WTC11 (cell line): ENCODE results near the gene ADGRG7. TPM values are rescaled to one million over a fixed set of nuclear protein-coding genes. Genes with fewer than 3 reads are reported as not detected.

Source experiments
- ATAC-seq: fragments of 200-7000 bp; cut with Tn5 transposase; 2 replicates; pipeline ENCODE4 v1.10.0; 2021; ENCODE audit warnings: mild to moderate bottlenecking, moderate library complexity
- CTCF ChIA-PET: fragments of 300-600 bp; sonication (Branson Sonifier 250); formaldehyde crosslinking; loops from one replicate; lab custom pipeline; 2021; ENCODE audit warnings: antibody characterized with exemption; lab: Charles Lee
- POLR2A ChIA-PET: fragments of 350-600 bp; sonication (Branson Sonifier 250); formaldehyde crosslinking; loops from one replicate; lab custom pipeline; 2021; ENCODE audit warnings: antibody characterized with exemption; lab: Charles Lee
- DNase-seq: peaks from one replicate; pipeline ENCODE4 v3.0.0; 2021; ENCODE audit warnings: low spot score
- H3K27ac Mint-ChIP-seq: 2 replicates; pipeline ENCODE4 v1.8.0; 2021; ENCODE audit warnings: mixed read lengths
- H3K27me3 Mint-ChIP-seq: 2 replicates; pipeline ENCODE4 v1.8.0; 2021; ENCODE audit warnings: low read depth, mild to moderate bottlenecking, moderate library complexity, mixed read lengths
- H3K36me3 Mint-ChIP-seq: 2 replicates; pipeline ENCODE4 v1.8.0; 2021; ENCODE audit warnings: mixed read lengths
- H3K4me1 Mint-ChIP-seq: 2 replicates; pipeline ENCODE4 v1.8.0; 2022; ENCODE audit warnings: mixed read lengths
- H3K4me3 Mint-ChIP-seq: 2 replicates; pipeline ENCODE4 v1.8.0; 2021; ENCODE audit warnings: mild to moderate bottlenecking, moderate library complexity, mixed read lengths
- H3K9me3 Mint-ChIP-seq: 2 replicates; pipeline ENCODE4 v1.8.0; 2021; ENCODE audit warnings: mixed read lengths
- CBFB ChIP-seq: sonication (generic); formaldehyde crosslinking; IDR thresholded peaks from 2 replicates; pipeline ENCODE4 v1.8.1; 2022; ENCODE audit warnings: mild to moderate bottlenecking, low read depth, missing genetic modification reagents
- CREB1 ChIP-seq: sonication (generic); formaldehyde crosslinking; IDR thresholded peaks from 2 replicates; pipeline ENCODE4 v1.8.0; 2023; ENCODE audit warnings: mild to moderate bottlenecking, missing genetic modification reagents
- E2F1 ChIP-seq: sonication (generic); formaldehyde crosslinking; IDR thresholded peaks from 2 replicates; pipeline ENCODE4 v1.8.0; 2022; ENCODE audit warnings: mild to moderate bottlenecking, missing genetic modification reagents
- ELF4 ChIP-seq: sonication (generic); formaldehyde crosslinking; IDR thresholded peaks from 2 replicates; pipeline ENCODE4 v1.8.1; 2022; ENCODE audit warnings: low read depth, mild to moderate bottlenecking, moderate library complexity, missing genetic modification reagents
- ESRRA ChIP-seq: sonication (generic); formaldehyde crosslinking; IDR thresholded peaks from 2 replicates; pipeline ENCODE4 v1.8.1; 2022; ENCODE audit warnings: mild to moderate bottlenecking, missing genetic modification reagents, borderline replicate concordance
- GRHL2 ChIP-seq: fragments of 250-450 bp; sonication (Bioruptor Pico); IDR thresholded peaks from 2 replicates; pipeline ENCODE4 v1.8.0; 2022; ENCODE audit warnings: mild to moderate bottlenecking, moderate library complexity; ENCODE audit not compliant: insufficient replicate concordance, severe bottlenecking
- GTF2I ChIP-seq: fragments of 250-450 bp; sonication (Bioruptor Pico); conservative IDR thresholded peaks from 2 replicates; pipeline ENCODE4 v1.4.0; 2021; ENCODE audit warnings: mild to moderate bottlenecking
- NFYB ChIP-seq: sonication (generic); formaldehyde crosslinking; conservative IDR thresholded peaks from 2 replicates; pipeline ENCODE4 v1.8.0; 2022; ENCODE audit warnings: low read depth, missing genetic modification reagents
- PRRX2 ChIP-seq: fragments of 250-450 bp; sonication (Bioruptor Pico); IDR thresholded peaks from 2 replicates; pipeline ENCODE4 v1.8.0; 2021; ENCODE audit warnings: mild to moderate bottlenecking
- TEAD1 ChIP-seq: sonication (generic); formaldehyde crosslinking; IDR thresholded peaks from 2 replicates; pipeline ENCODE4 v1.8.0; 2022; ENCODE audit warnings: mild to moderate bottlenecking, missing genetic modification reagents
- TEAD4 ChIP-seq: sonication (generic); formaldehyde crosslinking; IDR thresholded peaks from 2 replicates; pipeline ENCODE4 v1.8.0; 2022; ENCODE audit warnings: mild to moderate bottlenecking, missing genetic modification reagents
- ZNF121 ChIP-seq: sonication (generic); formaldehyde crosslinking; IDR thresholded peaks from 2 replicates; pipeline ENCODE4 v1.8.0; 2023; ENCODE audit warnings: missing genetic modification reagents
- ZNF219 ChIP-seq: sonication (generic); formaldehyde crosslinking; IDR thresholded peaks from 2 replicates; pipeline ENCODE4 v1.8.0; 2023; ENCODE audit warnings: missing genetic modification reagents, mild to moderate bottlenecking, borderline replicate concordance
- ZNF232 ChIP-seq: sonication (generic); formaldehyde crosslinking; IDR thresholded peaks from 2 replicates; pipeline ENCODE4 v1.8.0; 2022; ENCODE audit warnings: mild to moderate bottlenecking, missing genetic modification reagents
- ZNF317 ChIP-seq: sonication (generic); formaldehyde crosslinking; IDR thresholded peaks from 2 replicates; pipeline ENCODE4 v1.8.1; 2023; ENCODE audit warnings: low read depth, mild to moderate bottlenecking, moderate library complexity, missing genetic modification reagents, borderline replicate concordance
- total RNA-seq: library from RNA; stranded (reverse); gene quantifications from 3 replicates; pipeline ENCODE4 v1.2.3, GENCODE V29; 2021
- TF ChIP-seq, protein P1 (sequence below): sonication (generic); formaldehyde crosslinking; IDR thresholded peaks from 2 replicates; pipeline ENCODE4 v1.8.0; 2022; ENCODE audit warnings: mild to moderate bottlenecking, missing genetic modification reagents
- TF ChIP-seq, protein P2 (sequence below): fragments of 250-450 bp; sonication (Bioruptor Pico); IDR thresholded peaks from 2 replicates; pipeline ENCODE4 v1.9.0; 2021; ENCODE audit warnings: mild to moderate bottlenecking
- TF ChIP-seq, protein P3 (sequence below): sonication (generic); formaldehyde crosslinking; IDR thresholded peaks from 2 replicates; pipeline ENCODE4 v1.8.1; 2023; ENCODE audit warnings: mild to moderate bottlenecking, missing genetic modification reagents, moderate library complexity
- TF ChIP-seq, protein P4 (sequence below): fragments of 250-450 bp; sonication (Bioruptor Pico); IDR thresholded peaks from 2 replicates; pipeline ENCODE4 v1.9.0; 2021; ENCODE audit warnings: mild to moderate bottlenecking
- TF ChIP-seq, protein P5 (sequence below): sonication (generic); formaldehyde crosslinking; IDR thresholded peaks from 2 replicates; pipeline ENCODE4 v1.8.1; 2023; ENCODE audit warnings: mild to moderate bottlenecking, missing genetic modification reagents
- TF ChIP-seq, protein P6 (sequence below): sonication (generic); formaldehyde crosslinking; IDR thresholded peaks from 2 replicates; pipeline ENCODE4 v1.8.1; 2022; ENCODE audit warnings: mild to moderate bottlenecking, moderate library complexity, missing genetic modification reagents

ADGRG7 gene
- total RNA-seq, 1 experiment from 2014 or later, result not detected

- TF ChIP-seq, protein P1, sequence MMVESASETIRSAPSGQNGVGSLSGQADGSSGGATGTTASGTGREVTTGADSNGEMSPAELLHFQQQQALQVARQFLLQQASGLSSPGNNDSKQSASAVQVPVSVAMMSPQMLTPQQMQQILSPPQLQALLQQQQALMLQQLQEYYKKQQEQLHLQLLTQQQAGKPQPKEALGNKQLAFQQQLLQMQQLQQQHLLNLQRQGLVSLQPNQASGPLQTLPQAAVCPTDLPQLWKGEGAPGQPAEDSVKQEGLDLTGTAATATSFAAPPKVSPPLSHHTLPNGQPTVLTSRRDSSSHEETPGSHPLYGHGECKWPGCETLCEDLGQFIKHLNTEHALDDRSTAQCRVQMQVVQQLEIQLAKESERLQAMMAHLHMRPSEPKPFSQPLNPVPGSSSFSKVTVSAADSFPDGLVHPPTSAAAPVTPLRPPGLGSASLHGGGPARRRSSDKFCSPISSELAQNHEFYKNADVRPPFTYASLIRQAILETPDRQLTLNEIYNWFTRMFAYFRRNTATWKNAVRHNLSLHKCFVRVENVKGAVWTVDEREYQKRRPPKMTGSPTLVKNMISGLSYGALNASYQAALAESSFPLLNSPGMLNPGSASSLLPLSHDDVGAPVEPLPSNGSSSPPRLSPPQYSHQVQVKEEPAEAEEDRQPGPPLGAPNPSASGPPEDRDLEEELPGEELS (CRISPR knock-in tag), result no peak
- TF ChIP-seq GTF2I (CRISPR knock-in tag), result no peak
- TF ChIP-seq GRHL2, result no peak
- TF ChIP-seq CREB1 (CRISPR knock-in tag), result no peak
- TF ChIP-seq, protein P2, sequence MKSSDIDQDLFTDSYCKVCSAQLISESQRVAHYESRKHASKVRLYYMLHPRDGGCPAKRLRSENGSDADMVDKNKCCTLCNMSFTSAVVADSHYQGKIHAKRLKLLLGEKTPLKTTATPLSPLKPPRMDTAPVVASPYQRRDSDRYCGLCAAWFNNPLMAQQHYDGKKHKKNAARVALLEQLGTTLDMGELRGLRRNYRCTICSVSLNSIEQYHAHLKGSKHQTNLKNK (CRISPR knock-in tag), result no peak
Observed at GRCh38 chr3:100730524-100730923, 121.1 kb downstream of the ADGRG7 start (continued).

DNA sequence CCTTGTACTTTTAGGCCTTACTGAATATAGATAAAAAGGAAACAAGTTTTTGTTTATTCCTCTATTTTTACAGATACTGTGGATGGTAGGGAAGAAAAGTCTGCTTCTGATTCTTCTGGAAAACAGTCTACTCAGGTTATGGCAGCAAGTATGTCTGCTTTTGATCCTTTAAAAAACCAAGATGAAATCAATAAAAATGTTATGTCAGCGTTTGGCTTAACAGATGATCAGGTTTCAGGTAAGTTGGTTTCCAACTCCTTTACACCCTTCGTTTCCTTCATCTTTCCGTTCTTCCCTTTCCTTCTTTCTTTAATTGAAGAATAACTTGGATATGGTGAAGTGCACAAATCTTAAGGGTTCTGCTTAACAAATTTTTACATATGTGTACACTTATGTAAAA is 123.0 kb downstream of the ADGRG7 start:
- CTCF ChIA-PET, result no interaction called here
- ATAC-seq (no peak), DNase-seq (no peak)
- no peaks in the 10 kb centered on the region for H3K9me3 Mint-ChIP-seq
- no peak for TF ChIP-seq ZNF232 (CRISPR knock-in tag)
- peaks cover 36% of the 10 kb centered on the region for H3K36me3 Mint-ChIP-seq
- no peak overlapping the region; the same call in 1 of the 2 replicates for H3K27ac Mint-ChIP-seq
- H3K4me1 Mint-ChIP-seq, result peaks cover 43% of the 10 kb centered on the region
- H3K27me3 Mint-ChIP-seq, result no peaks in the 10 kb centered on the region
- no peak overlapping the region for H3K4me3 Mint-ChIP-seq
- POLR2A ChIA-PET, result no interaction called here

DNA sequence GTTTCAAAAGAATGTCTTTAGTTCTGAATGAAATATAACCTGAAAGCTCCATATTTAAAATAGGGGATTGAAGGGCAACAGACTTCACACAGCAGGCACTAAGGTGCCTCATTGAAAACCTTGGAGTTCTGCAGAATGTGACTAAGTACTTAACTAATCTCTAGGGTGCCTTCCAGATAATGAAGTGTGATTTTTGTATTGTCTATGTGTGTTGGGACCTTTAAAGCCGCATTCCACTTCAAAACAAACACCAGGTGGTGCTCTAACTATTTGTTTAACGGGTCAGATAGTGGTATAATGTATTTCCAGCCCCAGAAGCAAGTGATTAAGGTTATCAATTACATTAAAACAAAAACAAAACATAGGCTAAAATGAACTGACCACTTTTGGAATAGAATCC is 127.9 kb downstream of the ADGRG7 start:
- ATAC-seq (peak; percentile 84), DNase-seq (no peak)
- POLR2A ChIA-PET, result no interaction called here
- no peak overlapping the region for H3K27ac Mint-ChIP-seq
- no peaks in the 10 kb centered on the region for H3K27me3 Mint-ChIP-seq
- CTCF ChIA-PET, result interaction anchor here (1.2 kb wide), 1 partner anchor 23 kb away, joined by 3 read pairs; no protein-coding TSS in a partner anchor
- H3K9me3 Mint-ChIP-seq, result no peaks in the 10 kb centered on the region
- H3K4me3 Mint-ChIP-seq, result no peak overlapping the region
- H3K36me3 Mint-ChIP-seq, result peaks cover 46% of the 10 kb centered on the region
- TF ChIP-seq, protein P3, sequence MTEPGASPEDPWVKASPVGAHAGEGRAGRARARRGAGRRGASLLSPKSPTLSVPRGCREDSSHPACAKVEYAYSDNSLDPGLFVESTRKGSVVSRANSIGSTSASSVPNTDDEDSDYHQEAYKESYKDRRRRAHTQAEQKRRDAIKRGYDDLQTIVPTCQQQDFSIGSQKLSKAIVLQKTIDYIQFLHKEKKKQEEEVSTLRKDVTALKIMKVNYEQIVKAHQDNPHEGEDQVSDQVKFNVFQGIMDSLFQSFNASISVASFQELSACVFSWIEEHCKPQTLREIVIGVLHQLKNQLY (CRISPR knock-in tag), result no peak
- TF ChIP-seq, protein P4, sequence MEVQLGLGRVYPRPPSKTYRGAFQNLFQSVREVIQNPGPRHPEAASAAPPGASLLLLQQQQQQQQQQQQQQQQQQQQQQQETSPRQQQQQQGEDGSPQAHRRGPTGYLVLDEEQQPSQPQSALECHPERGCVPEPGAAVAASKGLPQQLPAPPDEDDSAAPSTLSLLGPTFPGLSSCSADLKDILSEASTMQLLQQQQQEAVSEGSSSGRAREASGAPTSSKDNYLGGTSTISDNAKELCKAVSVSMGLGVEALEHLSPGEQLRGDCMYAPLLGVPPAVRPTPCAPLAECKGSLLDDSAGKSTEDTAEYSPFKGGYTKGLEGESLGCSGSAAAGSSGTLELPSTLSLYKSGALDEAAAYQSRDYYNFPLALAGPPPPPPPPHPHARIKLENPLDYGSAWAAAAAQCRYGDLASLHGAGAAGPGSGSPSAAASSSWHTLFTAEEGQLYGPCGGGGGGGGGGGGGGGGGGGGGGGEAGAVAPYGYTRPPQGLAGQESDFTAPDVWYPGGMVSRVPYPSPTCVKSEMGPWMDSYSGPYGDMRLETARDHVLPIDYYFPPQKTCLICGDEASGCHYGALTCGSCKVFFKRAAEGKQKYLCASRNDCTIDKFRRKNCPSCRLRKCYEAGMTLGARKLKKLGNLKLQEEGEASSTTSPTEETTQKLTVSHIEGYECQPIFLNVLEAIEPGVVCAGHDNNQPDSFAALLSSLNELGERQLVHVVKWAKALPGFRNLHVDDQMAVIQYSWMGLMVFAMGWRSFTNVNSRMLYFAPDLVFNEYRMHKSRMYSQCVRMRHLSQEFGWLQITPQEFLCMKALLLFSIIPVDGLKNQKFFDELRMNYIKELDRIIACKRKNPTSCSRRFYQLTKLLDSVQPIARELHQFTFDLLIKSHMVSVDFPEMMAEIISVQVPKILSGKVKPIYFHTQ (CRISPR knock-in tag), result no peak
- TF ChIP-seq GRHL2, result no peak
- TF ChIP-seq PRRX2, result no peak
- TF ChIP-seq CBFB, result no peak
- no peak for TF ChIP-seq ESRRA (CRISPR knock-in tag)
- no peak for TF ChIP-seq ZNF317
- no peak for TF ChIP-seq TEAD1 (CRISPR knock-in tag)
- TF ChIP-seq ZNF219 (CRISPR knock-in tag), result no peak
- TF ChIP-seq, protein P1 (CRISPR knock-in tag), result no peak
- no peak for TF ChIP-seq E2F1 (CRISPR knock-in tag)
- TF ChIP-seq NFYB (CRISPR knock-in tag), result no peak
- no peak for TF ChIP-seq TEAD4 (CRISPR knock-in tag)
- TF ChIP-seq ZNF121 (CRISPR knock-in tag), result no peak
- TF ChIP-seq, protein P5, sequence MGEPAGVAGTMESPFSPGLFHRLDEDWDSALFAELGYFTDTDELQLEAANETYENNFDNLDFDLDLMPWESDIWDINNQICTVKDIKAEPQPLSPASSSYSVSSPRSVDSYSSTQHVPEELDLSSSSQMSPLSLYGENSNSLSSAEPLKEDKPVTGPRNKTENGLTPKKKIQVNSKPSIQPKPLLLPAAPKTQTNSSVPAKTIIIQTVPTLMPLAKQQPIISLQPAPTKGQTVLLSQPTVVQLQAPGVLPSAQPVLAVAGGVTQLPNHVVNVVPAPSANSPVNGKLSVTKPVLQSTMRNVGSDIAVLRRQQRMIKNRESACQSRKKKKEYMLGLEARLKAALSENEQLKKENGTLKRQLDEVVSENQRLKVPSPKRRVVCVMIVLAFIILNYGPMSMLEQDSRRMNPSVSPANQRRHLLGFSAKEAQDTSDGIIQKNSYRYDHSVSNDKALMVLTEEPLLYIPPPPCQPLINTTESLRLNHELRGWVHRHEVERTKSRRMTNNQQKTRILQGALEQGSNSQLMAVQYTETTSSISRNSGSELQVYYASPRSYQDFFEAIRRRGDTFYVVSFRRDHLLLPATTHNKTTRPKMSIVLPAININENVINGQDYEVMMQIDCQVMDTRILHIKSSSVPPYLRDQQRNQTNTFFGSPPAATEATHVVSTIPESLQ (CRISPR knock-in tag), result no peak
- no peak for TF ChIP-seq ELF4 (CRISPR knock-in tag)
- TF ChIP-seq, protein P6, sequence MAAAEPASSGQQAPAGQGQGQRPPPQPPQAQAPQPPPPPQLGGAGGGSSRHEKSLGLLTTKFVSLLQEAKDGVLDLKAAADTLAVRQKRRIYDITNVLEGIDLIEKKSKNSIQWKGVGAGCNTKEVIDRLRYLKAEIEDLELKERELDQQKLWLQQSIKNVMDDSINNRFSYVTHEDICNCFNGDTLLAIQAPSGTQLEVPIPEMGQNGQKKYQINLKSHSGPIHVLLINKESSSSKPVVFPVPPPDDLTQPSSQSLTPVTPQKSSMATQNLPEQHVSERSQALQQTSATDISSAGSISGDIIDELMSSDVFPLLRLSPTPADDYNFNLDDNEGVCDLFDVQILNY (CRISPR knock-in tag), result no peak
- H3K4me1 Mint-ChIP-seq, result peaks cover 35% of the 10 kb centered on the region
